Parietal lobe (tissue), 1 donor: Measurements from ENCODE around the gene PREX1. TPM values are rescaled to one million over a fixed set of nuclear protein-coding genes. Genes with fewer than 3 reads are reported as not detected.

Experiments used
- total RNA-seq: library from RNA; depleted of rRNA; stranded (reverse); fragments of >200 nt; gene quantifications from one replicate; pipeline ENCODE4 v1.2.3, GENCODE V29; 2014

The PREX1 gene, protein sequence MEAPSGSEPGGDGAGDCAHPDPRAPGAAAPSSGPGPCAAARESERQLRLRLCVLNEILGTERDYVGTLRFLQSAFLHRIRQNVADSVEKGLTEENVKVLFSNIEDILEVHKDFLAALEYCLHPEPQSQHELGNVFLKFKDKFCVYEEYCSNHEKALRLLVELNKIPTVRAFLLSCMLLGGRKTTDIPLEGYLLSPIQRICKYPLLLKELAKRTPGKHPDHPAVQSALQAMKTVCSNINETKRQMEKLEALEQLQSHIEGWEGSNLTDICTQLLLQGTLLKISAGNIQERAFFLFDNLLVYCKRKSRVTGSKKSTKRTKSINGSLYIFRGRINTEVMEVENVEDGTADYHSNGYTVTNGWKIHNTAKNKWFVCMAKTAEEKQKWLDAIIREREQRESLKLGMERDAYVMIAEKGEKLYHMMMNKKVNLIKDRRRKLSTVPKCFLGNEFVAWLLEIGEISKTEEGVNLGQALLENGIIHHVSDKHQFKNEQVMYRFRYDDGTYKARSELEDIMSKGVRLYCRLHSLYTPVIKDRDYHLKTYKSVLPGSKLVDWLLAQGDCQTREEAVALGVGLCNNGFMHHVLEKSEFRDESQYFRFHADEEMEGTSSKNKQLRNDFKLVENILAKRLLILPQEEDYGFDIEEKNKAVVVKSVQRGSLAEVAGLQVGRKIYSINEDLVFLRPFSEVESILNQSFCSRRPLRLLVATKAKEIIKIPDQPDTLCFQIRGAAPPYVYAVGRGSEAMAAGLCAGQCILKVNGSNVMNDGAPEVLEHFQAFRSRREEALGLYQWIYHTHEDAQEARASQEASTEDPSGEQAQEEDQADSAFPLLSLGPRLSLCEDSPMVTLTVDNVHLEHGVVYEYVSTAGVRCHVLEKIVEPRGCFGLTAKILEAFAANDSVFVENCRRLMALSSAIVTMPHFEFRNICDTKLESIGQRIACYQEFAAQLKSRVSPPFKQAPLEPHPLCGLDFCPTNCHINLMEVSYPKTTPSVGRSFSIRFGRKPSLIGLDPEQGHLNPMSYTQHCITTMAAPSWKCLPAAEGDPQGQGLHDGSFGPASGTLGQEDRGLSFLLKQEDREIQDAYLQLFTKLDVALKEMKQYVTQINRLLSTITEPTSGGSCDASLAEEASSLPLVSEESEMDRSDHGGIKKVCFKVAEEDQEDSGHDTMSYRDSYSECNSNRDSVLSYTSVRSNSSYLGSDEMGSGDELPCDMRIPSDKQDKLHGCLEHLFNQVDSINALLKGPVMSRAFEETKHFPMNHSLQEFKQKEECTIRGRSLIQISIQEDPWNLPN (N-terminal part only)
- total RNA-seq, result 45.7 TPM

DNA sequence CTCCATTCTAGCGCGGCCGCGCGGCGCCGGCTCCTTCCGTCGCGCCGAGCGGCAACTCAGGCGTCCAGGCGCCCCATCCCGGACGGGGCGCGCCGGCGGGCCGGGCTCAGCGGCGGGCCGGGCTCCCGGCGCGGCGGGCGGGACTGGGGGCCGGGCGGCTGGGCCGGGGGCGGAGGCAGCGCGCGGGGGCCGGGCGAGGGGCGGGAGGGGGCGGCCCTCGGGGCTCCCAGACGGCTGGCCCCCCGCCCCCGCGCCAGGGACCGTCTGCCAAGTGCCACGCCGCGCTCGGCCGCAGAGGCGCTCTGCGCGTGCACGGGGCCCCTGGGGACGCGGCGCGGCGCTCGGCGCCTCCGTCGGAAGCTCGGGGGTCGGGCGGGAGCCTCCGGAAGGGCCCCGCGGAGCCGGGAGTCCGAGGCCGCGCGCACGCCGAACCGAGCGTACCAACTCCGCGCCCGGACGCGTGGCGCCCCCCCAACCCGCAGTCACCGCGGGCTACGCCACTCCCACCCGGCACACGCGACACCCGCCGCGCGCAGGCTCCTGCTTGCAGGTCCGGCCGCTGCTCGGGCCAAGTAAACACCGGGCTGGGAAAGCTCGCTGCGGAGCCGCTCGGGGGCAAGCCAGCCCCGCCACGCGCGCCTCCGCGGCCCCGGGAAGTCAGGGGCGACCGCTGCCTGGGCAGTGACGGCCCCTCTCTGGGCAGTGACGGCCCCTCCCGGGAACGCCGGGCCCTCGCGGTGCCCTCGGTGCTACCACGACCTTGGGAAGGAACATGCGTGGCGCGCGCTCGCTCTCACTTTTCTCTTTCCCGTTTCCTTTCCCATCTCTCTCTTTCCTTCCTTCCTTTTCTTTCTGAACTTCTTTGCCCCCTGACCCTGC lies at the start of gene PREX1:
PREX1 (minus strand) TSS at position 145 of the 879 bp plus-strand sequence; CDS start at position 6, 139 bp downstream.

Other genes starting within 250 kb of the PREX1 start
- gene ARFGEF2, start 93.7 kb upstream of the PREX1 start, total RNA-seq, result 30.4 TPM
- 126 TPM for gene CSE1L, start 218.3 kb upstream of the PREX1 start, total RNA-seq